VCaP (cell line): ENCODE measurements around the gene MXRA7.
A peak's percentile ranks its signal among the peaks of the same experiment; 100 is the strongest.

Source experiments
- H3K27ac ChIP-seq: fragments of 450-650 bp; 2 replicates; pipeline ENCODE4 v1.5.1; 2017
- TF ChIP-seq, protein P1 (sequence below): fragments of 450-650 bp; conservative IDR thresholded peaks from 2 replicates; pipeline ENCODE4 v1.5.1; 2017; ENCODE audit warnings: mild to moderate bottlenecking, moderate library complexity

The MXRA7 gene

DNA sequence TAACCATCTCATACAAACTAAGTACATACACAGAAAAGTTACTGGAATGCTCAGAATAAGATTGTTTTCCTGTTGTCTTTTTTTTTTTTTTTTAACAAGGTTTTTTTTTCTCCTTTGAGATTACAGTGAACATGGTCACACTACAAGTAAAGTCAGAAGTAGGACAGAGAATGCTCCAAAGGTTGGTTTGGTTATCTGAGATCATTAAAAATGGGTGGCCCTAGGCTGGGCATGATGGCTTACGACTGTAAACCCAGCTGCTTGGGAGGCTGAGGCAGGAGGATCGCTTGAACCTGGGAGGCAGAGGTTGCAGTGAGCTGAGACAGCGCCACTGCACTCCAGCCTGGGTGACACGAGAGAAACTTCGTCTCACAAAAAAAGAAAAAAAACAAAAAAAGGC, 60.3 kb downstream of the MXRA7 start:
- TF ChIP-seq, protein P1, sequence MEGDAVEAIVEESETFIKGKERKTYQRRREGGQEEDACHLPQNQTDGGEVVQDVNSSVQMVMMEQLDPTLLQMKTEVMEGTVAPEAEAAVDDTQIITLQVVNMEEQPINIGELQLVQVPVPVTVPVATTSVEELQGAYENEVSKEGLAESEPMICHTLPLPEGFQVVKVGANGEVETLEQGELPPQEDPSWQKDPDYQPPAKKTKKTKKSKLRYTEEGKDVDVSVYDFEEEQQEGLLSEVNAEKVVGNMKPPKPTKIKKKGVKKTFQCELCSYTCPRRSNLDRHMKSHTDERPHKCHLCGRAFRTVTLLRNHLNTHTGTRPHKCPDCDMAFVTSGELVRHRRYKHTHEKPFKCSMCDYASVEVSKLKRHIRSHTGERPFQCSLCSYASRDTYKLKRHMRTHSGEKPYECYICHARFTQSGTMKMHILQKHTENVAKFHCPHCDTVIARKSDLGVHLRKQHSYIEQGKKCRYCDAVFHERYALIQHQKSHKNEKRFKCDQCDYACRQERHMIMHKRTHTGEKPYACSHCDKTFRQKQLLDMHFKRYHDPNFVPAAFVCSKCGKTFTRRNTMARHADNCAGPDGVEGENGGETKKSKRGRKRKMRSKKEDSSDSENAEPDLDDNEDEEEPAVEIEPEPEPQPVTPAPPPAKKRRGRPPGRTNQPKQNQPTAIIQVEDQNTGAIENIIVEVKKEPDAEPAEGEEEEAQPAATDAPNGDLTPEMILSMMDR, result no peak
- no peak overlapping the region for H3K27ac ChIP-seq

DNA sequence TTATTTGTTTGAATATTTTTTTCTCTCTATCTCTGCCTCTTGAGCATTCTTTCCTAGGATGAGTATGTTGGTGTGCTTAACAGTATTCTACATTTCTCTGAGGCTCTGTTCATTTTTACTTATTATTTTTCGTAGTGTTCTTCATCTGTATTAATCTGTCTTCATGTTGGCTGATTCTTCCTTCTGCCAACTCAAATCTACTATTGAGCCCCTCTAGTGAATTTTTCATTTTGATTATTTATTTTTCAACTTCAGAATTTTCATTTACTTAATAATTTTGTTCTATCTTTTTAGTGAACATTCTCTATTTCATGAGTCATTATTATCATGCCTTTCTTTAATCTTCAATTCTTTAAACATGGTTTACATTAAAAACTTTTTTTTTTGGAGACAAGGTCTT, 64.1 kb downstream of the MXRA7 start:
- TF ChIP-seq, protein P1, result no peak
- H3K27ac ChIP-seq, result peak overlapping the region; percentile 91

DNA sequence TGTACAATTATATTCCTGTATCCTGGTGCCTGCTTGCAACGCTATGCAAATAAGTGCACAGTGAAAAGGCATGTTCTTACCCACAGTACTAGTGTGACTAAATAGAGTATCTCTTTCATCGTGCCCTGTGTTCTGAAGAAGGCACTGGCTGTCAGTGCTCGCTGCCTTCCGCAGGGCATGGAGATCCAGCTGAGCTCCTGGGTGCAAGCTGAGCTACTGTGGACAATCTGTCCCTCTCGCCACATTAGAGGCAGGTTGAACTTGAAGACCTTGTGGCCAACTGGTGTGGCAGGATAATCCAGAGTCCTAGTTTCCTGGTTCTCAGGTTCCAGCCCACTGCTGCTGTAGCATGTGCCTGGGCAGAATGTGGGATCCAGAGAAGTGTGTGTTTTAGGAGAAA, 65.3 kb downstream of the MXRA7 start:
- H3K27ac ChIP-seq, result peak overlapping the region; percentile 91
- TF ChIP-seq, protein P1, result no peak

DNA sequence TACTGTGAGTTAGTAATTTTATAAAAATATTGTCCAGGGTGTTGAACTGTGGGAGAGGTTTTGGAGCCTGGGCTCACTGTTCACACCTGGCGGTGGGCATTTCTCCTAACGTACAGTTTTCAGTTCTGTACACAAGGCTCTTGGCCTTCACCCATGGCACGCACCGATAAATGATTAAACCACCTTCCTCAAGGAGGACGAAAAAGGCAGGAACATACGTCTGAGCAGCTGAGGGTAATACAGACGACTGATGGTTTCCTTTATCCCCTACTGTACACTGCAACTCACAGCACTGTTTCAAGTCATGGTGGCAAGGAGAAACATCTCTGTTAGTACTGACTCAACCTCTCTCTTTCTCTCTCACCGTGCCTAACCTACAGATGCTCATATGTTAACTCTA, 65.8 kb downstream of the MXRA7 start:
- H3K27ac ChIP-seq, result peak overlapping the region; percentile 91
- TF ChIP-seq, protein P1, result no peak

GRCh38 chr17:76643553-76644148, 67.1 kb downstream of the MXRA7 start, which contains the start of gene ST6GALNAC1:
Gene ST6GALNAC1 (minus strand): TSS chr17:76643757. CDS start chr17:76643638, 119 bp downstream.
- peak within 1 kb of the TSS; percentile 91 for H3K27ac ChIP-seq
- TF ChIP-seq, protein P1, result no peak

DNA sequence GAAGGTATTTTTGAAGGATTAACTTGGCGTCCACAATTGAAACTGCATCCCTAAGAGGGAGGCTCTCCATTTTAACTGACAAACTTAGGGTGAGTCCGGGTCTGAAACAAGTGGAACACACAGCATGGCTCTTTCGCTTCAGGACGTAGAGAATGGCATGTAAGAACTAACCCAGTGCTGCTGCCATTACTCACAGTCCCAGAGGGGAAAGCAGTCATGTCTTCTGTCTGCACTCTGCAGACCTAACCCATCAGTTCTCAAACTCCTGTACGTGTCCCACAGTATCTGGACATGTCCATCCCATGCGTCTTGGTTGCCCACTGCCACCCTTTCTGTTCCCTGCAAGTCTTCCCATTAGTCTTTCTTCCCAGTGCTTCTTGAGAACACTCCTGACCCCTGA, 67.8 kb downstream of the MXRA7 start:
- TF ChIP-seq, protein P1, result no peak
- H3K27ac ChIP-seq, result peak overlapping the region; percentile 91

DNA sequence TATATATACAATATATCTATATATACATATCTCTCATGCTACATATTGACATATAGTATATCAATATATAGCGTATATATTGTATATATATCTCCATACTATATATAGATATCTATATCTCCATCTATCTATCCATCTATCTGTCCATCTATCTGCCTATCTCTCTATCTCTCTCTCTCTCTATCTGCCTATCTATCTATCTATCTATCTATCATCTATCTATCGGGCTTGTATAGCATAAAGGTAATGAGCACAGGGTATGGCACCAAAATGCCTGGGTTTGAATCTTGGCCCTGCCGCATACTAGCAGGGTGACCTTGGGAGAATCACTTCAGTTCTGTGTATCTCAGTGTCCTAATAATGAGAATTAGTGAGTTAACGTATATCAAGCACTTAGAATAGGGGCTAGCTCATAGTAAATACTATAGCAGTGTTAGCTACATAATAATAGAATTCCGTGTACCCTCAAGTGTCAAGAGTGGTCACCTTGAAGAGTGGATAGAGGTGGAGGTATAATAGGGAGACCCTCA, 68.7 kb downstream of the MXRA7 start:
- no peak overlapping the region; the same call in 1 of the 2 replicates for H3K27ac ChIP-seq
- TF ChIP-seq, protein P1, result no peak
